NOMO-1 (cell line): Measurements from ENCODE around the gene CHAT.
"Not testable (repeated sequence)": the region's sequence is repeated elsewhere in the genome, so short reads cannot be mapped to it uniquely, and the experiment has no call there.

Experiments used
- DNase-seq, 2 experiments: peaks; one replicate each; lab custom pipeline; 2025; ENCODE audit not compliant: unreplicated experiment in 2 of 2; lab: John Stamatoyannopoulos, UW

Gene CHAT

GRCh38 chr10:49678827-49679479 lies 65.1 kb downstream of the CHAT start:
- no peak for DNase-seq

- DNase-seq, result no peak
These were observed 65.7 kb downstream of the CHAT start, which contains the start of gene C10orf53 for GRCh38 chr10:49679480-49679893. TSS of gene C10orf53 (plus strand) at chr10:49679651. CDS start at chr10:49679698, 47 bp downstream.

GRCh38 chr10:49682449-49682848 lies 68.6 kb downstream of the CHAT start:
- DNase-seq, result not testable (repeated sequence)

- DNase-seq, result no peak
These were observed 69.0 kb downstream of the CHAT start for GRCh38 chr10:49682879-49683278.

- no peak for DNase-seq
These were observed 72.8 kb downstream of the CHAT start for GRCh38 chr10:49686651-49687050.

DNA sequence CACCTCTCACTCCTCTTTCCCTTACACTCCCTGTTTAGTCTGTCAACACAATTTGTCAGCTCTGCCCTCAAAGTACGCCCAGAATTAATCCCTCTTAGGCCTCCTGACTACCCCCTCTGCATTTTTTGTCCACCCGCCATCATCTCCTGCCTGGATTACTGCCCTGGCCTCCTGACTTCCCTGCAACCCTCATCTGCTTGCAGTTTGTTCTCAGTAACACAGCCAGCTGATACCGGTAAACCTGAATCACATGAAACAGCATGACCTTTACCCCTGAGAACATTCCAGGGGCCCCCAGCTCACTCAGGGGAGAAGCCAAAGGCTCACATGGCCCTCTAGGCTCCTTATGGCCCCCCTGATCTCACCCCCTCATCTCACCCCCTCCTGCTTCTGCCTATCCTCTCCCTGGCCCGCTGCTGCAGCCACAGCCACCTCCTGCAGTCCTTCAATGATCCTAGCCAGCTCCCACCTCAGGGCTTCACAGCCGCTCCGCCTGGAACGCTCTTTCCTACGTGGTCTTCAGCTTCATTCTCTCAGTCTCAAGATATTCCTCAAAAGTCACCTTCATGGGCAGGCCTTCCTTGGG lies 74.5 kb downstream of the CHAT start:
- DNase-seq, result no peak

- DNase-seq, result no peak
These were observed 75.1 kb downstream of the CHAT start for GRCh38 chr10:49688920-49689319.

GRCh38 chr10:49689882-49690510 lies 76.2 kb downstream of the CHAT start:
- DNase-seq, result no peak

DNA sequence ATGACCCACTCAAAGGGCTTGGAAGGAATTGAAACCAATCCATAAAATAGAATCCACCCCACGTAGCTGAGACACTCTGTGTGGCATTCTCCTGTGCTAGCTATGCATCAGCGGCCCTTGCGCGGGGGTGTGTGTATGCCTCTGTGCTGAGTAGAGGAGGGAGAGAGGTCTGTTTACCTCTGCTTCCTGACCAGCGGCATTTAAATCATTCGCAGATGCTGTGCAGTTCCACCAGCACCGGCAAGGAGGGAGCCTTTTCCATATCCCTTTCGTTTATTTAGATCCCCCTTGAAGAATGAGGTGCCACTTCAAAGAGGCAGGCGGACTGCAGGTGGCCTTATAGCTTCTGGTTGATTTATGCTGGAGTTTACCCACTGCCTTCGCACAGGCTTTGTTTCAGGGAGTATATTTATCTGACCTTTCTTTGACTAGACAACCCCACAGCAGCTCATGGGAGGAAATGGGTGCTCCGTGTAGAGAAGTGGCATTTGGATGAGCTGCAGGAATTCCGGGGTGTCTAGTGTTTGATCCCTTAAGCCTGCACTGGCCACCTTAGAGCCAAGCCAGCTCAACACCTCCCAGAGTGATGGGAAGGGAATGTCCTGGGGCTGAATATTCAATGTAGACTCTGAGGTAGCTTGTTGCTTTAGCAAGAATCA lies 77.0 kb downstream of the CHAT start:
- DNase-seq, result no peak

DNA sequence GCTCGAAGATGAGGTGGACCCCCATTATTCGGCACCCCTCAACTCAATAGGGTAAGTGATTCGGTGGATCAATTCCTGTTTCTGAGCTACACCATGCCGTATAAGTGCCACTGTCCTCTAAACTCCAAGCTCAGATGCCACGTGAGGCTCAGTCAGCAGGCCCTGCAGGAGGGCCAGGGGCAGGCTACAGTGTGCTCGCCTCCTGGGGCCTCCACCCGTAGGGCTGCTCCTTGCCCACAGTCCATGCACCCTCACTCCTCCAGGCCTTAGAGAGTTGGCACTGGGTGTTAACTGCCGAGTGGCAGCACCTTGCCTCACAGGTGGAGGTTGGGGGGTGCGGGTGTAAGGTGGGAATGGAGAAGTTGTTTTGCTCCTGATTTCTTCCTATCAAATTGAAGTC lies 77.8 kb downstream of the CHAT start:
- DNase-seq, result no peak

- DNase-seq, result no peak
These were observed 80.6 kb downstream of the CHAT start for GRCh38 chr10:49694466-49694865.

DNA sequence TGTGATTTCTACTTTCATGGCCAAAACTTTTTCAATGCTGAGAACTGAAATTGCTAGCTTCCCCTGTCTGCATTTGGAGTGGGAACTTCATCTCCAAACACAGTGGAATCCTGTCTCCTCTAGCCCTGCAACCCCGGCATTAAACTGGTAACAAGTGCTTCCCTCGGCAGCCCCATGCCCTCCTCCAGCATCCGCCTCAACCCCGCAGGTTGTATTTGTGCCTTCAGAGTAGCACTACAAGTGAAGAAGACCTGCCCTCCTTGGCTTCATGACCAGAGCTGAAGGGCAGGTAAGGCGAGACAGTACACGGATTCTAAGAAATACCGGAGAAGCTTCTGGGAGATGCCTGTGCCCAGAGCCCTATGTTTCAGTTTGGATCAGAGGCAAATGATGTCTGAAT lies 82.5 kb downstream of the CHAT start:
- DNase-seq, result no peak

GRCh38 chr10:49698679-49699078 lies 84.8 kb downstream of the CHAT start:
- no peak for DNase-seq

- DNase-seq, result no peak
These were observed 86.4 kb downstream of the CHAT start for GRCh38 chr10:49700211-49700610.

- DNase-seq, result no peak
These were observed 87.2 kb downstream of the CHAT start for GRCh38 chr10:49700997-49701396.

DNA sequence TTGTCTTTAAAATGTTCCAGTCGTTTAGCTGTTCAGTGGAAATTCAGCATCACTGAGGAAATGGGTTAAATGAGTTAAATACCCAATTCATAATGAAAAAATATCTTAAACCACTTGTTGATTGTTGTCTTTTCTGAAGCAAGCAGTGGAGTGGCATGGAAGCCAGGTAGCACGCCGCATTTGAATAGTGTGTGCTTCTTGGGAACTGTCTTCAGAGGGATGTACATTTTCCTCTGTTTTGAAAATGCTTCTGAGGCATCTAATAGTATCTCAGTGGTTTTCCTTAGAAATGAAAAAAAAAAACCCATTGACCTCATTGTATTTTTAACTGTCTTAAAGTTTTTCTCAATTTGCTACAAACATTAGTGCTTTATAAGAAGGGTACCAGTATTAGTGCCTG lies 93.7 kb downstream of the CHAT start:
- no peak for DNase-seq

DNA sequence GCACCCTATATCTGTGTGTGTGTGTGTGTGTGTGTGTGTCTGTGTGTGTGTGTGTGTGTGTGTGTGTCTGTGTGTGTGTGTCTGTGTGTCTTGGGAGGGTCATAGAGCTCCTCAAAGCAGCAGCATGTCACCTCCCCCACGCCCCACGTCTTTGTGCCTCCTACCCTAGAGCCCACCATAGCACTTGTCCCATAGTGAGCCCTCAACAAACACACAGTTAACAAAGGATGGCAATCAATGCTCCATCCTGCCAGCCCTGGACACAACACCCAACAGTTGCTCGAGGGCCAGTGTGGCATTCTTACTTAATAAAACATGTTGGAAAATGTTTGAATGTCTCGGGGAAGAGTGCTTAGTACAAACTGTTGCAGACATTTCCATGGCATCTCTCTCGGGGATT lies 96.1 kb downstream of the CHAT start:
- DNase-seq, result no peak

DNA sequence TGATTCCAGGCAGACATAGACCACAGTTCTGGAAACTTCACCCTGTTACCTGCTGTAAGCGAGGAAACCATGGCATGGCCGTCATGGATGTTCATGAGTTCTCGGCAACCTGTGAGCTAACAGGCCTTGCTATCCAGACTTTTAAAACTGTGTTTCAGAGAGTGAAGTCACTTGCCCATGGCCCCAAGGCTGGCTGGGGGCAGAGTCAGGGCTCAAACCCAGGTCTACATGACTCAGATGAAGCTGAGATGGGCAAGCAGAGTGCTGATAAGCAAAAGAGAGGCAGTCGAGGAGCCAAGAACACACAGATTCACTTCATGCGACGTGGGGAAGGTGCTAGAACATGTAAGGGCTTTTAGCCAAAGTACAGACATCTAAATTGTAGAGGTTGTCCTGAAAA lies 97.1 kb downstream of the CHAT start:
- no peak for DNase-seq

DNA sequence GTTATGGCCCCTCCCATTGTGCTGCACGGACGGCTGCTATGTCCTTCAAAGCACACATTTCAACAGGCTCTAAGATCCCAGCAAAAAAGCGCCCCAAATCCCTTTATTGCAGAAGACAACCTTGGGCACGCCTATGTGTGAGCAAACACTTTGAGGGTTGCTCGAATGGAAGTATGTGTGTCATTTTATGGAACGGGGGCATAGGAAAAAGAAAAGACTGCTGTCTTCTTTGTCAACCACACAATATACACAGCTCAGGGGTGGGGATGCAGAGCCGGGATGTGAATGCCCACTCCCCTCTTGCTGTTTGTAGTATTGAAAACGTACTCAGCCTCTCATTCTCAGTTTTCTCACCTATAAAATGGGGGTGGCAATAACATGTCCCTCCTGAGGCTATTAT lies 97.6 kb downstream of the CHAT start:
- DNase-seq, result no peak

DNA sequence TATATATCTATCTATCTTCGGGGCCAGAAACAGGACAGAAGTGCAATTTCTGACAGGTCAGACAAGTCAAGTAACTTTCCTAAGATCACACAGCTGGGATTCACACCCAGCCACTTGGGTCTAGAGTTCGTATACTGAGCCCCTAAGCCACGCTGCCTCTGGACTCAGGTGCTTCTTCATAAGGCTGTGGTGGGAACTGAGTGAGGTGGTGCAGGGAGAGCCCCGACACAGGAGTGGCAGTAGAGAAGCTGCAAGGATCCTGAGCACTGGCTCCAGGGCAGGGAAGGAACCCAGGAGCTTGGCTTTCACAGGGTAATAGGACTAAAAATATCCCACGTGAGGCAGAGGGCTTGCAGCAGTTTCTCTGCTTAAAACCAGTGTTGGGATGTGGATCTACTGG lies 99.4 kb downstream of the CHAT start:
- DNase-seq, result no peak
